ENCODE measurements around the gene ZSWIM4. TPM values are rescaled to one million over a fixed set of nuclear protein-coding genes. Genes with fewer than 3 reads are reported as not detected.

ZSWIM4 gene
- polyA plus RNA-seq, 1 of the 3 experiments (the other 2 are of a cell fraction), result 4.7 TPM

DNA sequence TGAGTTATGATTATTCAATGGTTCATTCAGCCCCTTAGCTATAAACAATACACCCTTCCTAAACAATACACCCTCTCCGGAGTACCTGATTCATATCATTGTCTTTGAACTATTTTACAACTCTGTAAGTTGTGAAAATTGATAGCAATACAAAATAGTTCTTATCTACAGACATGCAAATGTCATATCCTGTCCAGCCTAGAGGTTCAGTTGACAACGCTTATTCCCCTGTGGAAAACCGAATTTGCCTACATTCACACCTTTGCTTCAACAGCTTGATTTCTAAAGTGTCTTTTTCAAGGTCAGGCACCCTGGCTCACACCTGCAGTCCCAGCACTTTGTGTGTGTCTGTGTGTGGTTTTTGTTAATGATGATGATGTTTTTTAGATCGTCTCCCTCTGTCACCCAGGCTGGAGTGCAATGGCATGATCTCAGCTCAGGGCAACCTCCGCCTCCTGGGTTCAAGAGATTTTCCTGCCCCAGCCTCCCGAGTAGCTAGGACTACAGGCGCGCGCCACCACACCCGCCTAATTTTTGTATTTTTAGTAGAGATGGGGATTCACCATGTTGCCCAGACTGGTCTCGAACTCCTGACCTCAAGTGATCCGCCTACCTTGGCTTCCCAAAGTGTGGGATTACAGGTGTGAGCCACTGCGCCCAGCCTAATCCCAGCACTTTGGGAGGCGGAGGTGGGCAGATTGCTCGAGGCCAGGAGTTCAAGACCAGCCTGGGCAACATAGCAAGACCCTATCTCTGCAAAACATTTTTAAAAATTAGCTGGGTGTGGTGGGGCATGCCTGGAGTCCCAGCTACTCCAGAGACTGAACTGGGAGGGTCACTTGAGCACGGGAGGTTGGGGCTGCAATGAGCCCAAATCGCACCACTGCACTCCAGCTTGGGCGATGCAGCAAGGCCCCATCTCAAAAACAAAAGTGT, 11.4 kb upstream of the ZSWIM4 start:
- Histone ChIP-seq H3K27ac (ENCODE audit: low read depth in 2 of 2, low read length in 1 of 2) (no peak overlapping the region), H4K20me1 (ENCODE audit: insufficient read depth) (no peaks in the 10 kb centered on the region), H3F3A (replicated peaks; ENCODE audit: insufficient read depth) (peaks cover 35% of the 10 kb centered on the region), H3K79me2 (ENCODE audit: insufficient read depth) (no peaks in the 10 kb centered on the region), H3K4me2 (no peak overlapping the region), H3K4me1 (ENCODE audit: control insufficient read depth in 1 of 2, insufficient read depth in 2 of 2, low read depth in 1 of 2, low read length in 1 of 2) (peaks cover 5 to 30% of the 10 kb centered on the region in 2 experiments; a peak in 3 of 4 replicates), H3K4me3 (ENCODE audit: low read depth in 2 of 2, low read length in 1 of 2) (no peak overlapping the region), H3K27me3 (ENCODE audit: insufficient read depth) (no peaks in the 10 kb centered on the region), H3K9me3 (no peaks in the 10 kb centered on the region), H2AFZ (ENCODE audit: low read depth) (no peak overlapping the region), H3K9ac (no peak overlapping the region), H3K9me2 (no peaks in the 10 kb centered on the region), H3K36me3 (replicated peaks in 1 of 2; ENCODE audit: control insufficient read depth in 1 of 2, insufficient read depth in 2 of 2, low read length in 1 of 2) (peaks cover 5 to 12% of the 10 kb centered on the region in 2 experiments)
- DNase-seq, result no peak
- POLR2A ChIA-PET, result interaction anchor here (1.3 kb wide), 1 partner anchor 9 kb away, joined by 4 read pairs; the partner anchor contains the start of gene C19orf53
- TF ChIP-seq NRF1 (IDR thresholded peaks at IDR 0.05; ENCODE audit: low read depth, low read length) (no peak), RCOR1 (IDR thresholded peaks at IDR 0.05; ENCODE audit: low read length) (no peak), FOXJ3 (CRISPR knock-in tag; IDR thresholded peaks at IDR 0.05) (no peak), NFIC (IDR thresholded peaks at IDR 0.05; ENCODE audit: borderline replicate concordance) (no peak), SIN3A (IDR thresholded peaks at IDR 0.05; ENCODE audit: borderline replicate concordance, low read depth, low read length) (no peak), EP300 (IDR thresholded peaks at IDR 0.05; ENCODE audit: borderline replicate concordance in 1 of 2, low read depth in 1 of 2, low read length in 1 of 2) (no peak)
- TF ChIP-seq, protein P1, sequence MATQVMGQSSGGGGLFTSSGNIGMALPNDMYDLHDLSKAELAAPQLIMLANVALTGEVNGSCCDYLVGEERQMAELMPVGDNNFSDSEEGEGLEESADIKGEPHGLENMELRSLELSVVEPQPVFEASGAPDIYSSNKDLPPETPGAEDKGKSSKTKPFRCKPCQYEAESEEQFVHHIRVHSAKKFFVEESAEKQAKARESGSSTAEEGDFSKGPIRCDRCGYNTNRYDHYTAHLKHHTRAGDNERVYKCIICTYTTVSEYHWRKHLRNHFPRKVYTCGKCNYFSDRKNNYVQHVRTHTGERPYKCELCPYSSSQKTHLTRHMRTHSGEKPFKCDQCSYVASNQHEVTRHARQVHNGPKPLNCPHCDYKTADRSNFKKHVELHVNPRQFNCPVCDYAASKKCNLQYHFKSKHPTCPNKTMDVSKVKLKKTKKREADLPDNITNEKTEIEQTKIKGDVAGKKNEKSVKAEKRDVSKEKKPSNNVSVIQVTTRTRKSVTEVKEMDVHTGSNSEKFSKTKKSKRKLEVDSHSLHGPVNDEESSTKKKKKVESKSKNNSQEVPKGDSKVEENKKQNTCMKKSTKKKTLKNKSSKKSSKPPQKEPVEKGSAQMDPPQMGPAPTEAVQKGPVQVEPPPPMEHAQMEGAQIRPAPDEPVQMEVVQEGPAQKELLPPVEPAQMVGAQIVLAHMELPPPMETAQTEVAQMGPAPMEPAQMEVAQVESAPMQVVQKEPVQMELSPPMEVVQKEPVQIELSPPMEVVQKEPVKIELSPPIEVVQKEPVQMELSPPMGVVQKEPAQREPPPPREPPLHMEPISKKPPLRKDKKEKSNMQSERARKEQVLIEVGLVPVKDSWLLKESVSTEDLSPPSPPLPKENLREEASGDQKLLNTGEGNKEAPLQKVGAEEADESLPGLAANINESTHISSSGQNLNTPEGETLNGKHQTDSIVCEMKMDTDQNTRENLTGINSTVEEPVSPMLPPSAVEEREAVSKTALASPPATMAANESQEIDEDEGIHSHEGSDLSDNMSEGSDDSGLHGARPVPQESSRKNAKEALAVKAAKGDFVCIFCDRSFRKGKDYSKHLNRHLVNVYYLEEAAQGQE (IDR thresholded peaks at IDR 0.05; ENCODE audit: low read depth, low read length), result no peak
- TF ChIP-seq, protein P2, sequence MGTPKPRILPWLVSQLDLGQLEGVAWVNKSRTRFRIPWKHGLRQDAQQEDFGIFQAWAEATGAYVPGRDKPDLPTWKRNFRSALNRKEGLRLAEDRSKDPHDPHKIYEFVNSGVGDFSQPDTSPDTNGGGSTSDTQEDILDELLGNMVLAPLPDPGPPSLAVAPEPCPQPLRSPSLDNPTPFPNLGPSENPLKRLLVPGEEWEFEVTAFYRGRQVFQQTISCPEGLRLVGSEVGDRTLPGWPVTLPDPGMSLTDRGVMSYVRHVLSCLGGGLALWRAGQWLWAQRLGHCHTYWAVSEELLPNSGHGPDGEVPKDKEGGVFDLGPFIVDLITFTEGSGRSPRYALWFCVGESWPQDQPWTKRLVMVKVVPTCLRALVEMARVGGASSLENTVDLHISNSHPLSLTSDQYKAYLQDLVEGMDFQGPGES (IDR thresholded peaks at IDR 0.05; ENCODE audit: low read depth, low read length), result no peak
- 93% methylated on average over 16 of the region's 18 CpGs for WGBS (ENCODE audit: low lambda C conversion rate)
- CTCF ChIA-PET, result interaction anchor here (0.7 to 6.7 kb wide), 14 partner anchors 9 to 97 kb away, joined by 3 to 133 read pairs (median 6); partner anchors contain the start of genes C19orf53 and ZSWIM4

Measured in SK-N-SH (cell line).